Progenitor cell of endocrine pancreas (in vitro differentiated cells): ENCODE data around the gene POLE4. TPM values are rescaled to one million over a fixed set of nuclear protein-coding genes. Genes with fewer than 3 reads are reported as not detected.

Experiments
- DNase-seq: peaks from one replicate; pipeline ENCODE4 v3.0.0; 2021; ENCODE audit warnings: low spot score; ENCODE audit not compliant: unreplicated experiment
- H3K27ac Mint-ChIP-seq: 2 replicates; pipeline ENCODE4 v1.8.0; 2021; ENCODE audit warnings: mild to moderate bottlenecking, moderate library complexity, mixed read lengths
- H3K27me3 Mint-ChIP-seq: 2 replicates; pipeline ENCODE4 v1.8.0; 2021; ENCODE audit warnings: mixed read lengths
- H3K36me3 Mint-ChIP-seq: 2 replicates; pipeline ENCODE4 v1.8.0; 2022; ENCODE audit warnings: mixed read lengths; ENCODE audit not compliant: insufficient read depth
- H3K4me1 Mint-ChIP-seq: 2 replicates; pipeline ENCODE4 v1.8.0; 2021; ENCODE audit warnings: low read depth, mixed read lengths
- H3K4me3 Mint-ChIP-seq: 2 replicates; pipeline ENCODE4 v1.8.0; 2021; ENCODE audit warnings: low read depth, mild to moderate bottlenecking, moderate library complexity, mixed read lengths
- H3K9me3 Mint-ChIP-seq: 2 replicates; pipeline ENCODE4 v1.8.0; 2021; ENCODE audit warnings: low read depth, mixed read lengths
- long read RNA-seq: library from polyadenylated mRNA; unstranded; transcript quantifications from one replicate; pipeline ENCODE4 v2.0.0, GENCODE V29; 2020
- total RNA-seq: library from RNA; stranded (reverse); gene quantifications from 2 replicates; pipeline ENCODE4 v1.2.1, GENCODE V29; 2021
- TF ChIP-seq, protein P1 (sequence below): fragments of 200-600 bp; sonication (generic); IDR thresholded peaks from one replicate; pipeline ENCODE4 v1.5.0; 2021; ENCODE audit warnings: antibody characterized with exemption, mild to moderate bottlenecking; ENCODE audit not compliant: unreplicated experiment

The POLE4 gene, protein sequence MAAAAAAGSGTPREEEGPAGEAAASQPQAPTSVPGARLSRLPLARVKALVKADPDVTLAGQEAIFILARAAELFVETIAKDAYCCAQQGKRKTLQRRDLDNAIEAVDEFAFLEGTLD
- total RNA-seq, result 27.7 and 33.4 TPM in 2 replicates
- long read RNA-seq, partial matches to known transcripts, result 0 of 2 reads
- long read RNA-seq, other reads (novel, unspliced or antisense), result 0 of 2 reads

DNA sequence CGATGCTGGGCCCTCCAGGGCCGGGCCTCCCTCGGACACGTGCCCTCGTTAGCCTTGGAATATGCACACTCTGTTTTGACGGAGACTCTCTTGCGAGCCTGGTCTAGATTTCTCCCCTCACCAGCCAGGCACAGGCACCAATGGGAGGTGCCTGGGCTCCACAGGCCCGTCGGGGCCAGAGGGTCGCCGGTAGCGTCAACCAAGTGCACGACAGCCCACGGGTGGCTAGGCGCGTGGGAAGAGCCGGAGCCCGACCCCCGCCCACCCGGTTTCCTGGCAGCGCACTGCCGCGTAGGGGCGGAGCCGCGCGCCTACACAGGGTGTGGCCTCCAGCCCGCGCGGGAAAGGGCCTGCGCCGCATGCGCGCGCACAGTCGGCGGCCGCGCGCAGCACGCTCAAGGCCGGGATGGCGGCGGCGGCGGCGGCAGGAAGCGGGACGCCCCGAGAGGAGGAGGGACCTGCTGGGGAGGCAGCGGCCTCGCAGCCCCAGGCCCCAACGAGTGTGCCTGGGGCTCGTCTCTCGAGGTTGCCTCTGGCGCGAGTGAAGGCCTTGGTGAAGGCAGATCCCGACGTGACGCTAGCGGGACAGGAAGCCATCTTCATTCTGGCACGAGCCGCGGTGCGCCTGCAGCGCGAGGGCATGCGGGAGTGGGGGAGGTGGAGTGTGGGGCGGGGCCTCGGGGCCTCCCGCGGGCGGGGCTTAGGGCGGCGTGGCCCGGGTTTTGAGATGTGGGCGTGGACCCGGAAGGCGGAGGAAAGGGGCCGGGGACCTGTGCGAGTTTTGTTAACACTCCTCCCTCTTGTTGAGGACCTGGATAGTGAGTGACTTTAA, at the start of gene POLE4:
TSS of gene POLE4 (plus strand) at position 370 of the 832 bp plus-strand sequence. CDS start at position 407, 37 bp downstream.
- H3K36me3 Mint-ChIP-seq, result peaks cover 33% of the 10 kb centered on the region

DNA sequence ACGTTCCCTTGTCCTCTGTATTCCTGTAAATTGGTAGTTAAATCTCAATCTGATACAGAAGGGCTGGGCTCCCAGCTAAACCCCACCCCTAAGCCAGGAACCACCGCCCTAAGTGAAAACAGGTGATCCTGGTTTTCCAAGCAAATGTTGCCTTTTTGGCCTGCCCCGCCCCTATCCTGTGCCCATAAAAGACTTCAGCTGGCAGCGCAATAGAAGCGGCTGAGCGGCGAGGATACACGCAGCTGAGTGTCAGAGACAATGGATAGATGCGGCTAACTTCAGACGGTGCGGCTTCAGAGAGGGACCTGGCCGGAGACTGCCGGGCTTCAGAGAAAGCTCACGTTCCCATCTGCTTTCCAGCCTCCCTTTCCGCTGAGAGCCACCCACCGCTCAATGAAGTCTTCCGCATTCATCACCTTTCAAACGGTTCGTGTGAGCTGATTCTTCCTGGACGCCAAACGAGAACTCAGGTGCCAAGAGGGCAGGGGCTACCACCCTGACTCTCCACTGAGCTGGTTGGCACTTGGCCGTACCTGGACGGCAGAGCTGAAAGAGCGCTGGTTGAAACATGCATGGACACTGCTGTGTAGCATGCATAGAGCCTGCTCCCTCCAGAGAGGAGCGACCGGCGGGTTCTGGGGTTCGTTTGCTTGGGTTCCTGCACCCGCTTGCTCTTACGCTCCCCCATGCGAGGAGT, 49.5 kb upstream of the POLE4 start:
- no peak for DNase-seq
- Mint-ChIP-seq H3K4me1 (peaks cover 7% of the 10 kb centered on the region), H3K9me3 (no peaks in the 10 kb centered on the region), H3K4me3 (peak overlapping the region; percentile 7), H3K27me3 (peaks cover 32% of the 10 kb centered on the region), H3K36me3 (no peaks in the 10 kb centered on the region), H3K27ac (no peak overlapping the region)
- TF ChIP-seq, protein P1, sequence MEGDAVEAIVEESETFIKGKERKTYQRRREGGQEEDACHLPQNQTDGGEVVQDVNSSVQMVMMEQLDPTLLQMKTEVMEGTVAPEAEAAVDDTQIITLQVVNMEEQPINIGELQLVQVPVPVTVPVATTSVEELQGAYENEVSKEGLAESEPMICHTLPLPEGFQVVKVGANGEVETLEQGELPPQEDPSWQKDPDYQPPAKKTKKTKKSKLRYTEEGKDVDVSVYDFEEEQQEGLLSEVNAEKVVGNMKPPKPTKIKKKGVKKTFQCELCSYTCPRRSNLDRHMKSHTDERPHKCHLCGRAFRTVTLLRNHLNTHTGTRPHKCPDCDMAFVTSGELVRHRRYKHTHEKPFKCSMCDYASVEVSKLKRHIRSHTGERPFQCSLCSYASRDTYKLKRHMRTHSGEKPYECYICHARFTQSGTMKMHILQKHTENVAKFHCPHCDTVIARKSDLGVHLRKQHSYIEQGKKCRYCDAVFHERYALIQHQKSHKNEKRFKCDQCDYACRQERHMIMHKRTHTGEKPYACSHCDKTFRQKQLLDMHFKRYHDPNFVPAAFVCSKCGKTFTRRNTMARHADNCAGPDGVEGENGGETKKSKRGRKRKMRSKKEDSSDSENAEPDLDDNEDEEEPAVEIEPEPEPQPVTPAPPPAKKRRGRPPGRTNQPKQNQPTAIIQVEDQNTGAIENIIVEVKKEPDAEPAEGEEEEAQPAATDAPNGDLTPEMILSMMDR, result no peak

More for the DNA sequence above, at the start of gene POLE4:
- Mint-ChIP-seq H3K4me1 (no peaks in the 10 kb centered on the region), H3K27ac (peak within 1 kb of the TSS; percentile 89), H3K9me3 (peaks cover 3% of the 10 kb centered on the region), H3K4me3 (peak within 1 kb of the TSS; percentile 78), H3K27me3 (peaks cover 9% of the 10 kb centered on the region)
- TF ChIP-seq, protein P1, result no peak
- peak; percentile 81 for DNase-seq

DNA sequence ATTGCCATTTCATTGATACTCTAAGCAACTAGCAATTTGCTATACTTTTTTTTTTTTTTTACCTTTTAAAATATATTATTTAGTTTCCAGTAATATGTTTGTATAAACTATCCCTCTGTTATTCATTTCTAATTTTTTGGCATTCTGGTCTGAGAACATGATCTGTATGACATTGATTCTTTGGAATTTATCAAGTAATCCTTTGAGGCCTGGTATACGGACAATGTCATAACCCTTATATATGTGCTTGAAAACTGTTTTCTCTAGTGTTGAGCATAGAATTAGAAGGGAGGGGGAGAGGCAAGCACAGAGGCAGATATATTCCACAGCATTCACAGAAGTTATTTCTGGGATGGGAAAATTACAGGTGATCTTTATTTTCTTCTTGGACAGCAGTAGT, 48.2 kb upstream of the POLE4 start:
- Mint-ChIP-seq H3K4me1 (peaks cover 7% of the 10 kb centered on the region), H3K4me3 (no peak overlapping the region), H3K27ac (no peak overlapping the region), H3K27me3 (peaks cover 37% of the 10 kb centered on the region), H3K9me3 (no peaks in the 10 kb centered on the region), H3K36me3 (no peaks in the 10 kb centered on the region)
- no peak for DNase-seq
- TF ChIP-seq, protein P1, result no peak

DNA sequence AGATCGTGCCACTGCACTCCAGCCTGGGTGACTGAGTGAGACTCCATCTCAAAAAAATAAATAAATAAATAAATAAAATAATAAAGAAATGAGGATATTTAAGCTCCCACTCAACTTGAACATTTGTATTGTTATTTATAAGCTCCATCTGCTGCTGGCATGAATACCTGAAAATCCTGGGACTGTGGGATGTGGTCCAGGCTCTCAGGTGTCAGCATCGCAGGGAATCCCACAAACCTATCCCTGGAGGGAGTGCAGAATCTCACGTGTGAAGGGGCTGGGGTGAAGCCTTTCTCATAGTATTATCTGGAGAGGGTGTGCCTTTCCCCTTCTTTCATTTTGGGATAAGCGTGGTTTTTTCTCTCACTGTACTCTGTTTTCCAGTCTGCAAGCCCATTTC, 47.4 kb upstream of the POLE4 start:
- Mint-ChIP-seq H3K36me3 (no peaks in the 10 kb centered on the region), H3K9me3 (no peaks in the 10 kb centered on the region), H3K27me3 (peaks cover 39% of the 10 kb centered on the region), H3K4me3 (no peak overlapping the region), H3K27ac (no peak overlapping the region), H3K4me1 (peaks cover 7% of the 10 kb centered on the region)
- TF ChIP-seq, protein P1, result no peak
- no peak for DNase-seq

DNA sequence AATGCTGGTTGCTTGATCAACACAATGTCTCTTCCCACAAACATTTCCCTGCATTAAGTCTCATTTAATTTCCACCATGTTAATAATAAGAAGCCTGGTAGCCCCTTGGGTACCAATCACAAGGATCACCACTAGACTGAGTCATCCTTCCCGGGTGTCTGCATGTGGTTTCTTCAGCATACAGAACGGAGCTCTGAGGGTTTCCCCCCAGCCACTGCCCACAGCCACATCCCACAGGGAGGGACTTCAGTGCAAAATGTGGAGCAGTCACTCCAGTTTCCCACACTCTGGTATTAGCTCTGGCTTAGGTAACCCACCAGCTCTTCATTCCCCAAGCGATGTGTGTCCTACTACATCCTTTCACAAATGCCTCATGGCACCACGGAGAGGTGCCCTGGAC, 42.7 kb upstream of the POLE4 start:
- H3K36me3 Mint-ChIP-seq, result no peaks in the 10 kb centered on the region
- H3K27ac Mint-ChIP-seq, result no peak overlapping the region
- peaks cover 45% of the 10 kb centered on the region for H3K27me3 Mint-ChIP-seq
- no peak overlapping the region for H3K4me3 Mint-ChIP-seq
- DNase-seq, result no peak
- TF ChIP-seq, protein P1, result no peak
- H3K4me1 Mint-ChIP-seq, result no peaks in the 10 kb centered on the region
- H3K9me3 Mint-ChIP-seq, result no peaks in the 10 kb centered on the region
